WTC11 (cell line): ENCODE data around the gene RPS15. TPM values are rescaled to one million over a fixed set of nuclear protein-coding genes. Genes with fewer than 3 reads are reported as not detected.

Source experiments
- ATAC-seq: fragments of 200-7000 bp; cut with Tn5 transposase; 2 replicates; pipeline ENCODE4 v1.10.0; 2021; ENCODE audit warnings: mild to moderate bottlenecking, moderate library complexity
- CTCF ChIA-PET: fragments of 300-600 bp; sonication (Branson Sonifier 250); formaldehyde crosslinking; loops from one replicate; lab custom pipeline; 2021; ENCODE audit warnings: antibody characterized with exemption; lab: Charles Lee
- POLR2A ChIA-PET: fragments of 350-600 bp; sonication (Branson Sonifier 250); formaldehyde crosslinking; loops from one replicate; lab custom pipeline; 2021; ENCODE audit warnings: antibody characterized with exemption; lab: Charles Lee
- DNase-seq: peaks from one replicate; pipeline ENCODE4 v3.0.0; 2021; ENCODE audit warnings: low spot score
- H3K27ac Mint-ChIP-seq: 2 replicates; pipeline ENCODE4 v1.8.0; 2021; ENCODE audit warnings: mixed read lengths
- H3K27me3 Mint-ChIP-seq: 2 replicates; pipeline ENCODE4 v1.8.0; 2021; ENCODE audit warnings: low read depth, mild to moderate bottlenecking, moderate library complexity, mixed read lengths
- H3K36me3 Mint-ChIP-seq: 2 replicates; pipeline ENCODE4 v1.8.0; 2021; ENCODE audit warnings: mixed read lengths
- H3K4me1 Mint-ChIP-seq: 2 replicates; pipeline ENCODE4 v1.8.0; 2022; ENCODE audit warnings: mixed read lengths
- H3K4me3 Mint-ChIP-seq: 2 replicates; pipeline ENCODE4 v1.8.0; 2021; ENCODE audit warnings: mild to moderate bottlenecking, moderate library complexity, mixed read lengths
- H3K9me3 Mint-ChIP-seq: 2 replicates; pipeline ENCODE4 v1.8.0; 2021; ENCODE audit warnings: mixed read lengths
- CBFB ChIP-seq: sonication (generic); formaldehyde crosslinking; IDR thresholded peaks from 2 replicates; pipeline ENCODE4 v1.8.1; 2022; ENCODE audit warnings: mild to moderate bottlenecking, low read depth, missing genetic modification reagents
- ELF4 ChIP-seq: sonication (generic); formaldehyde crosslinking; IDR thresholded peaks from 2 replicates; pipeline ENCODE4 v1.8.1; 2022; ENCODE audit warnings: low read depth, mild to moderate bottlenecking, moderate library complexity, missing genetic modification reagents
- EMX1 ChIP-seq: fragments of 250-450 bp; sonication (Bioruptor Pico); IDR thresholded peaks from 2 replicates; pipeline ENCODE4 v1.8.0; 2021; ENCODE audit warnings: mild to moderate bottlenecking
- JAZF1 ChIP-seq: fragments of 250-450 bp; sonication (Bioruptor Pico); IDR thresholded peaks from 2 replicates; pipeline ENCODE4 v1.9.0; 2021; ENCODE audit warnings: moderate library complexity, mild to moderate bottlenecking, inconsistent platforms
- MYBL2 ChIP-seq: sonication (generic); formaldehyde crosslinking; IDR thresholded peaks from 2 replicates; pipeline ENCODE4 v1.8.1; 2023; ENCODE audit warnings: mild to moderate bottlenecking, moderate library complexity, missing genetic modification reagents
- NFE2L1 ChIP-seq: sonication (generic); formaldehyde crosslinking; IDR thresholded peaks from 2 replicates; pipeline ENCODE4 v1.8.1; 2023; ENCODE audit warnings: missing genetic modification reagents
- NFYB ChIP-seq: sonication (generic); formaldehyde crosslinking; conservative IDR thresholded peaks from 2 replicates; pipeline ENCODE4 v1.8.0; 2022; ENCODE audit warnings: low read depth, missing genetic modification reagents
- SMAD3 ChIP-seq: sonication (generic); formaldehyde crosslinking; IDR thresholded peaks from 2 replicates; pipeline ENCODE4 v1.8.0; 2022; ENCODE audit warnings: missing genetic modification reagents, mild to moderate bottlenecking, borderline replicate concordance
- TEAD1 ChIP-seq: sonication (generic); formaldehyde crosslinking; IDR thresholded peaks from 2 replicates; pipeline ENCODE4 v1.8.0; 2022; ENCODE audit warnings: mild to moderate bottlenecking, missing genetic modification reagents
- ZNF263 ChIP-seq: sonication (generic); formaldehyde crosslinking; IDR thresholded peaks from 2 replicates; pipeline ENCODE4 v1.8.1; 2022; ENCODE audit warnings: low read depth, mild to moderate bottlenecking, moderate library complexity, missing genetic modification reagents
- ZNF423 ChIP-seq: fragments of 250-450 bp; sonication (Bioruptor Pico); IDR thresholded peaks from 2 replicates; pipeline ENCODE4 v2.1.2; 2022; ENCODE audit warnings: mild to moderate bottlenecking, moderate library complexity
- total RNA-seq: library from RNA; stranded (reverse); gene quantifications from 3 replicates; pipeline ENCODE4 v1.2.3, GENCODE V29; 2021
- TF ChIP-seq, protein P1 (sequence below): sonication (generic); formaldehyde crosslinking; IDR thresholded peaks from 2 replicates; pipeline ENCODE4 v1.8.0; 2023; ENCODE audit warnings: mild to moderate bottlenecking, missing genetic modification reagents
- TF ChIP-seq, protein P2 (sequence below): sonication (generic); formaldehyde crosslinking; IDR thresholded peaks from 2 replicates; pipeline ENCODE4 v1.8.1; 2022; ENCODE audit warnings: low read depth, missing genetic modification reagents, borderline replicate concordance
- TF ChIP-seq, protein P3 (sequence below): sonication (generic); formaldehyde crosslinking; conservative IDR thresholded peaks from 2 replicates; pipeline ENCODE4 v1.8.1; 2022; ENCODE audit warnings: mild to moderate bottlenecking, missing genetic modification reagents
- TF ChIP-seq, protein P4 (sequence below): fragments of 250-450 bp; sonication (Bioruptor Pico); IDR thresholded peaks from 2 replicates; pipeline ENCODE4 v1.9.0; 2021; ENCODE audit warnings: mild to moderate bottlenecking, borderline replicate concordance

Gene RPS15
- total RNA-seq, 1 experiment from 2014 or later: 1,932 TPM

DNA sequence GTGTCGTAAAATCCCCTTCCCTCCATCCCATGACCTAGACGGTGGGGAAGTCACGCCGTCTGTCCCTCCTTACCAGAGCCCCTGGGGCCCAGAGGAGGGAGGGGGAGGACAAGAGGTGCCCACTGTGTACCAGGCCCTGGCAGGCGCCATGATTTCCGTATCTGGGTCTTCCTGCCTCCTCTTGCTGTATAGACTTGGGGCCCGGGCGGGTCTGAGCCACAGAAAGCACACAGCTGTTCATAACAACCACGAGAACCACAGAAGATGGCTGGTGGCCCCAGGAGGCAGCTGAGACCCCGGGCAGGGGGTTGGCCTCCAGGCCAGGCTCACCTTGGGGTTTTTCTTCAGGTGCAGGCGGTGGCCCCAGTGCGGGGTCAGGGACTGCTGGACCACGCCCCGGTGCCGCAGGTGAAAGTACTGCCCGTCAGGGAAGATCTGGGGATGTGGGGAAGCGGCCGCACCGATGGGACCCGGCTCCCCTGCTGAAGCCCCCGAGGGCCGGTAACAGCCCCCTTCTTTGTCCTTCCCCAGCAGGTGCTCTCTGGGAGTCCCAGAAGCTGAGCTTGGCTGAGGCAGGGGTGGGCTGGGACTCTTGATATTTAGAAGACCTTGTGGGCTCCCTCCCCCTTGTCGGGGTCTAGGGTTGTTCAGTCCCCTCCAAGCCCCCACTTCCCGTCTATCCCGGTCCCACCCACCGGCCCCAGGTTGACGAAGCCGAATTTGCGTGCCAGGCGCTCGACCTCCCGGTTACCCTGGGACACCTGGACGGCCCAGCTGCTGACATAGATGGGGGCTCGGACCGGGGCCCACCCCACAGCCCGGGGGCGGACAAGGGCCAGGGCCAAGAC lies 51.5 kb downstream of the RPS15 start:
- H3K4me1 Mint-ChIP-seq: peaks cover 6% of the 10 kb centered on the region
- peaks cover 24% of the 10 kb centered on the region for H3K27me3 Mint-ChIP-seq
- ChIA-PET POLR2A (interaction anchor here (1.1 to 1.8 kb wide), 2 partner anchors 23 to 34 kb away, joined by 3 to 5 read pairs; no protein-coding TSS in a partner anchor), CTCF (interaction anchor here (1.2 to 1.6 kb wide), 2 partner anchors 34 to 37 kb away, joined by 3 to 4 read pairs; no protein-coding TSS in a partner anchor)
- no peak for ATAC-seq
- no peaks in the 10 kb centered on the region for H3K36me3 Mint-ChIP-seq
- no peak overlapping the region for H3K27ac Mint-ChIP-seq
- no peak for TF ChIP-seq TEAD1 (CRISPR knock-in tag)
- TF ChIP-seq ELF4 (CRISPR knock-in tag): no peak
- TF ChIP-seq, protein P1, sequence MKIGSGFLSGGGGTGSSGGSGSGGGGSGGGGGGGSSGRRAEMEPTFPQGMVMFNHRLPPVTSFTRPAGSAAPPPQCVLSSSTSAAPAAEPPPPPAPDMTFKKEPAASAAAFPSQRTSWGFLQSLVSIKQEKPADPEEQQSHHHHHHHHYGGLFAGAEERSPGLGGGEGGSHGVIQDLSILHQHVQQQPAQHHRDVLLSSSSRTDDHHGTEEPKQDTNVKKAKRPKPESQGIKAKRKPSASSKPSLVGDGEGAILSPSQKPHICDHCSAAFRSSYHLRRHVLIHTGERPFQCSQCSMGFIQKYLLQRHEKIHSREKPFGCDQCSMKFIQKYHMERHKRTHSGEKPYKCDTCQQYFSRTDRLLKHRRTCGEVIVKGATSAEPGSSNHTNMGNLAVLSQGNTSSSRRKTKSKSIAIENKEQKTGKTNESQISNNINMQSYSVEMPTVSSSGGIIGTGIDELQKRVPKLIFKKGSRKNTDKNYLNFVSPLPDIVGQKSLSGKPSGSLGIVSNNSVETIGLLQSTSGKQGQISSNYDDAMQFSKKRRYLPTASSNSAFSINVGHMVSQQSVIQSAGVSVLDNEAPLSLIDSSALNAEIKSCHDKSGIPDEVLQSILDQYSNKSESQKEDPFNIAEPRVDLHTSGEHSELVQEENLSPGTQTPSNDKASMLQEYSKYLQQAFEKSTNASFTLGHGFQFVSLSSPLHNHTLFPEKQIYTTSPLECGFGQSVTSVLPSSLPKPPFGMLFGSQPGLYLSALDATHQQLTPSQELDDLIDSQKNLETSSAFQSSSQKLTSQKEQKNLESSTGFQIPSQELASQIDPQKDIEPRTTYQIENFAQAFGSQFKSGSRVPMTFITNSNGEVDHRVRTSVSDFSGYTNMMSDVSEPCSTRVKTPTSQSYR (CRISPR knock-in tag): no peak
- no peak for TF ChIP-seq ZNF263 (CRISPR knock-in tag)
- TF ChIP-seq, protein P2, sequence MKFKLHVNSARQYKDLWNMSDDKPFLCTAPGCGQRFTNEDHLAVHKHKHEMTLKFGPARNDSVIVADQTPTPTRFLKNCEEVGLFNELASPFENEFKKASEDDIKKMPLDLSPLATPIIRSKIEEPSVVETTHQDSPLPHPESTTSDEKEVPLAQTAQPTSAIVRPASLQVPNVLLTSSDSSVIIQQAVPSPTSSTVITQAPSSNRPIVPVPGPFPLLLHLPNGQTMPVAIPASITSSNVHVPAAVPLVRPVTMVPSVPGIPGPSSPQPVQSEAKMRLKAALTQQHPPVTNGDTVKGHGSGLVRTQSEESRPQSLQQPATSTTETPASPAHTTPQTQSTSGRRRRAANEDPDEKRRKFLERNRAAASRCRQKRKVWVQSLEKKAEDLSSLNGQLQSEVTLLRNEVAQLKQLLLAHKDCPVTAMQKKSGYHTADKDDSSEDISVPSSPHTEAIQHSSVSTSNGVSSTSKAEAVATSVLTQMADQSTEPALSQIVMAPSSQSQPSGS (CRISPR knock-in tag): no peak
- no peak for TF ChIP-seq JAZF1 (CRISPR knock-in tag)
- TF ChIP-seq SMAD3: no peak
- no peak for TF ChIP-seq ZNF423
- TF ChIP-seq MYBL2 (CRISPR knock-in tag): no peak
- no peak for TF ChIP-seq CBFB
- TF ChIP-seq, protein P3, sequence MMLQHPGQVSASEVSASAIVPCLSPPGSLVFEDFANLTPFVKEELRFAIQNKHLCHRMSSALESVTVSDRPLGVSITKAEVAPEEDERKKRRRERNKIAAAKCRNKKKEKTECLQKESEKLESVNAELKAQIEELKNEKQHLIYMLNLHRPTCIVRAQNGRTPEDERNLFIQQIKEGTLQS (CRISPR knock-in tag): no peak
- TF ChIP-seq NFE2L1 (CRISPR knock-in tag): no peak
- TF ChIP-seq NFYB (CRISPR knock-in tag): no peak
- TF ChIP-seq, protein P4, sequence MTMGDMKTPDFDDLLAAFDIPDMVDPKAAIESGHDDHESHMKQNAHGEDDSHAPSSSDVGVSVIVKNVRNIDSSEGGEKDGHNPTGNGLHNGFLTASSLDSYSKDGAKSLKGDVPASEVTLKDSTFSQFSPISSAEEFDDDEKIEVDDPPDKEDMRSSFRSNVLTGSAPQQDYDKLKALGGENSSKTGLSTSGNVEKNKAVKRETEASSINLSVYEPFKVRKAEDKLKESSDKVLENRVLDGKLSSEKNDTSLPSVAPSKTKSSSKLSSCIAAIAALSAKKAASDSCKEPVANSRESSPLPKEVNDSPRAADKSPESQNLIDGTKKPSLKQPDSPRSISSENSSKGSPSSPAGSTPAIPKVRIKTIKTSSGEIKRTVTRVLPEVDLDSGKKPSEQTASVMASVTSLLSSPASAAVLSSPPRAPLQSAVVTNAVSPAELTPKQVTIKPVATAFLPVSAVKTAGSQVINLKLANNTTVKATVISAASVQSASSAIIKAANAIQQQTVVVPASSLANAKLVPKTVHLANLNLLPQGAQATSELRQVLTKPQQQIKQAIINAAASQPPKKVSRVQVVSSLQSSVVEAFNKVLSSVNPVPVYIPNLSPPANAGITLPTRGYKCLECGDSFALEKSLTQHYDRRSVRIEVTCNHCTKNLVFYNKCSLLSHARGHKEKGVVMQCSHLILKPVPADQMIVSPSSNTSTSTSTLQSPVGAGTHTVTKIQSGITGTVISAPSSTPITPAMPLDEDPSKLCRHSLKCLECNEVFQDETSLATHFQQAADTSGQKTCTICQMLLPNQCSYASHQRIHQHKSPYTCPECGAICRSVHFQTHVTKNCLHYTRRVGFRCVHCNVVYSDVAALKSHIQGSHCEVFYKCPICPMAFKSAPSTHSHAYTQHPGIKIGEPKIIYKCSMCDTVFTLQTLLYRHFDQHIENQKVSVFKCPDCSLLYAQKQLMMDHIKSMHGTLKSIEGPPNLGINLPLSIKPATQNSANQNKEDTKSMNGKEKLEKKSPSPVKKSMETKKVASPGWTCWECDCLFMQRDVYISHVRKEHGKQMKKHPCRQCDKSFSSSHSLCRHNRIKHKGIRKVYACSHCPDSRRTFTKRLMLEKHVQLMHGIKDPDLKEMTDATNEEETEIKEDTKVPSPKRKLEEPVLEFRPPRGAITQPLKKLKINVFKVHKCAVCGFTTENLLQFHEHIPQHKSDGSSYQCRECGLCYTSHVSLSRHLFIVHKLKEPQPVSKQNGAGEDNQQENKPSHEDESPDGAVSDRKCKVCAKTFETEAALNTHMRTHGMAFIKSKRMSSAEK (CRISPR knock-in tag): no peak
- no peak for TF ChIP-seq EMX1
- H3K4me3 Mint-ChIP-seq: peak overlapping the region; percentile 60
- no peak for DNase-seq
- no peaks in the 10 kb centered on the region for H3K9me3 Mint-ChIP-seq

Other genes starting within 250 kb of the RPS15 start
- gene STK11, start 232.6 kb upstream of the RPS15 start, total RNA-seq: 106 to 112 TPM (median 106 TPM) in 3 replicates
- 21.9 to 23.6 TPM (median 23.4 TPM) in 3 replicates for gene CBARP, start 200.4 kb upstream of the RPS15 start, total RNA-seq
- gene ATP5F1D, start 196.6 kb upstream of the RPS15 start, total RNA-seq: 262 to 277 TPM (median 270 TPM) in 3 replicates
- gene MIDN, start 189.8 kb upstream of the RPS15 start, total RNA-seq: 189 to 190 TPM (median 189 TPM) in 3 replicates
- gene CIRBP, start 169.1 kb upstream of the RPS15 start, total RNA-seq: 256 to 298 TPM (median 256 TPM) in 3 replicates
- 59.4 to 65.9 TPM (median 65.7 TPM) in 3 replicates for gene FAM174C, start 162.9 kb upstream of the RPS15 start, total RNA-seq
- 11.4 to 14.2 TPM (median 12.6 TPM) in 3 replicates for gene EFNA2, start 152.5 kb upstream of the RPS15 start, total RNA-seq
- gene NDUFS7, start 54.5 kb upstream of the RPS15 start, total RNA-seq: 136 to 149 TPM (median 139 TPM) in 3 replicates
- 27.7 to 33.6 TPM (median 28.9 TPM) in 3 replicates for gene GAMT, start 36.9 kb upstream of the RPS15 start, total RNA-seq
- 338 to 360 TPM (median 339 TPM) in 3 replicates for gene DAZAP1, start 30.8 kb upstream of the RPS15 start, total RNA-seq
- 1.0 to 1.4 TPM (median 1.1 TPM) in 3 replicates for gene APC2, start 11.7 kb downstream of the RPS15 start, total RNA-seq
- 56.5 to 65.7 TPM (median 60.4 TPM) in 3 replicates for gene C19orf25, start 40.8 kb downstream of the RPS15 start, total RNA-seq
- gene PCSK4, start 52.0 kb downstream of the RPS15 start, total RNA-seq: 18.6 to 22.4 TPM (median 21.5 TPM) in 3 replicates
- gene REEP6, start 52.8 kb downstream of the RPS15 start, total RNA-seq: 17.0 to 19.5 TPM (median 19.1 TPM) in 3 replicates
- gene ADAMTSL5, start 74.6 kb downstream of the RPS15 start, total RNA-seq: 0.55 to 1.9 TPM (median 1.5 TPM) in 3 replicates
- gene PLK5, start 85.7 kb downstream of the RPS15 start, total RNA-seq: 0.60 to 1.4 TPM (median 0.62 TPM) in 3 replicates
- gene MEX3D, start 129.9 kb downstream of the RPS15 start, total RNA-seq: 69.5 to 80.5 TPM (median 78.2 TPM) in 3 replicates
- gene MBD3, start 154.5 kb downstream of the RPS15 start, total RNA-seq: 90.2 to 94.8 TPM (median 93.2 TPM) in 3 replicates
- 195 to 198 TPM (median 196 TPM) in 3 replicates for gene UQCR11, start 167.1 kb downstream of the RPS15 start, total RNA-seq
- gene TCF3, start 214.2 kb downstream of the RPS15 start, total RNA-seq: 323 to 350 TPM (median 324 TPM) in 3 replicates